HEK293 (cell line): ENCODE data around the gene HRH2.

ENCODE experiments used
- CTCF ChIA-PET: fragments of 350-600 bp; formaldehyde crosslinking; extraction: SDS; loops from one replicate; lab custom pipeline; 2021; ENCODE audit warnings: antibody characterized with exemption; lab: Yijun Ruan, JAX
- POLR2A ChIA-PET: fragments of 300-600 bp; formaldehyde crosslinking; extraction: SDS; loops from one replicate; lab custom pipeline; 2020; ENCODE audit warnings: antibody characterized with exemption, inconsistent platforms; lab: Yijun Ruan, JAX
- H3K27ac ChIP-seq: fragments of 200-500 bp; sonication (Bioruptor generic); 2 replicates; pipeline ENCODE4 v1.5.1; 2014; ENCODE audit warnings: low read depth, low read length, control low read depth, inconsistent platforms; ENCODE audit errors: extremely low read depth
- H3K36me3 ChIP-seq, 2 experiments: fragments of 200-500 bp in 1 of 2; sonication (Bioruptor generic) in 1 of 2; 1 replicate in 1 of 2; 2 replicates in 1 of 2; pipeline ENCODE4 v1.5.1; 2014 to 2017; ENCODE audit warnings: inconsistent platforms in 2 of 2, low read length in 2 of 2; ENCODE audit not compliant: control insufficient read depth in 2 of 2, insufficient read depth in 1 of 2
- H3K4me1 ChIP-seq: fragments of 200-500 bp; sonication (Bioruptor generic); 2 replicates; pipeline ENCODE4 v1.5.1; 2014; ENCODE audit warnings: mild to moderate bottlenecking, low read length, inconsistent platforms; ENCODE audit not compliant: control insufficient read depth, insufficient read depth
- H3K4me3 ChIP-seq: 2 replicates; pipeline ENCODE4 v1.5.1; 2011; ENCODE audit warnings: low read depth, mild to moderate bottlenecking, control low read depth, low read length, moderate library complexity
- H3K9me3 ChIP-seq: fragments of 200-500 bp; sonication (Bioruptor generic); 2 replicates; pipeline ENCODE4 v1.5.1; 2014; ENCODE audit warnings: low read depth, low read length, inconsistent platforms; ENCODE audit not compliant: control insufficient read depth, insufficient read depth
- GLIS2 ChIP-seq: fragments of 450-650 bp; formaldehyde crosslinking; IDR thresholded peaks from 2 replicates; pipeline ENCODE4 v1.5.1; 2016; ENCODE audit warnings: missing biosample characterization, missing genetic modification characterization
- KLF17 ChIP-seq: fragments of 450-650 bp; formaldehyde crosslinking; IDR thresholded peaks from 2 replicates; pipeline ENCODE4 v1.5.1; 2016; ENCODE audit warnings: missing biosample characterization, missing genetic modification characterization
- KLF8 ChIP-seq: fragments of 450-650 bp; formaldehyde crosslinking; IDR thresholded peaks from 2 replicates; pipeline ENCODE4 v1.5.1; 2016; ENCODE audit warnings: missing biosample characterization, missing genetic modification characterization
- PRDM4 ChIP-seq: fragments of 450-650 bp; formaldehyde crosslinking; IDR thresholded peaks from 2 replicates; pipeline ENCODE4 v1.5.1; 2017; ENCODE audit warnings: missing biosample characterization, missing genetic modification characterization
- SETDB1 ChIP-seq: IDR thresholded peaks from one replicate; pipeline ENCODE4 v1.6.1; 2017; ENCODE audit warnings: mild to moderate bottlenecking, low read length, moderate library complexity, mixed read lengths; ENCODE audit not compliant: insufficient read length
- ZNF341 ChIP-seq: fragments of 450-650 bp; formaldehyde crosslinking; IDR thresholded peaks from 2 replicates; pipeline ENCODE4; 2016; ENCODE audit warnings: low read depth, missing biosample characterization, missing genetic modification characterization
- ZNF426 ChIP-seq: fragments of 450-650 bp; formaldehyde crosslinking; IDR thresholded peaks from 2 replicates; pipeline ENCODE4 v1.5.1; 2017; ENCODE audit warnings: missing biosample characterization, missing genetic modification characterization, mild to moderate bottlenecking, inconsistent platforms, moderate library complexity
- ZNF433 ChIP-seq: fragments of 450-650 bp; formaldehyde crosslinking; IDR thresholded peaks from 2 replicates; pipeline ENCODE4 v1.5.1; 2016; ENCODE audit warnings: missing biosample characterization, missing genetic modification characterization, low read depth
- ZNF518A ChIP-seq: fragments of 450-650 bp; formaldehyde crosslinking; conservative IDR thresholded peaks from 2 replicates; pipeline ENCODE4 v1.5.1; 2016; ENCODE audit warnings: low read depth, missing biosample characterization, missing genetic modification characterization
- ZNF561 ChIP-seq: fragments of 450-650 bp; IDR thresholded peaks from 2 replicates; pipeline ENCODE4 v1.5.1; 2018; ENCODE audit warnings: missing biosample characterization, missing genetic modification characterization, borderline replicate concordance
- ZNF660 ChIP-seq: fragments of 450-650 bp; IDR thresholded peaks from 2 replicates; pipeline ENCODE4 v1.5.1; 2018; ENCODE audit warnings: missing biosample characterization, mild to moderate bottlenecking, missing genetic modification characterization
- TF ChIP-seq, protein P1 (sequence below): fragments of 450-650 bp; formaldehyde crosslinking; IDR thresholded peaks from 2 replicates; pipeline ENCODE4 v1.5.1; 2016; ENCODE audit warnings: missing biosample characterization, missing genetic modification characterization, low read depth
- TF ChIP-seq, protein P2 (sequence below): fragments of 450-650 bp; formaldehyde crosslinking; IDR thresholded peaks from 2 replicates; pipeline ENCODE4 v1.5.1; 2016; ENCODE audit warnings: missing biosample characterization, missing genetic modification characterization, borderline replicate concordance
- TF ChIP-seq, protein P3 (sequence below): fragments of 450-650 bp; formaldehyde crosslinking; IDR thresholded peaks from 2 replicates; pipeline ENCODE4 v1.5.1; 2017; ENCODE audit warnings: missing biosample characterization, missing genetic modification characterization

Gene HRH2

DNA sequence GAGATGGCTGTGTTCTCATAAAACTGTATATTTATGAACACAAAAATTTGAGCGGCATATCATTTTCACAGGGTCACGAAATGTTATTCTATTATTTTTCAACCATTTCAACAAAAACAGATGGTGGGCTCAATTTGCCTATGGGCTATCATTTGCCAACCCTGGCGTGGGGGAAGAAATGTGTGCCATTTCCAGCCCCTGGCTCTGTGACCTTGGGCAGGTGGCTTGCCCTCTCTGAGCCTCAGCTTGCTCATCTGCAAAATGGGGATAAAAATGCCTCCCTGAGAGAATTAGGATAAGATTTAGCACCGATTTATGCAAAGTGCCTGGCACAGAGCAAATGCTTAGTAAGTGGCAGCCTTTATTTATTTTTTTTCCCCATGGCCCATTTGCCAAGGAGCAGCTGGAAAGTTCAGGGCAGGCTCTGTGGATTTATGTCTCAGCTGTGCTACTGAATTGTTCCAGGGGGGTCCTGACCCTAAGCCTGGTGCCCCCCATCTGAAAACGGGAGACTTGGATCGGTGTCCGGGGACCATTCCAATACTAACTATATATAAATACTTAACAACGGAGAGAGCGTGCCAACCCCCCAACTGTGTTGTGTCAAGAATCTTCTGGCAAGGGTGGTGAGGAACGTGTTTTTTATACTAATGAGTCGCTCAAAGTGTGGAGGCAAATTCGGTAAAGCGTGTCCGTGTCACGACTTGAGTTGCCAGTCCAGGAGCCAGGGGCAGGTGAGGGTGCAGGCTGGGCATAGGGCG, 34.5 kb downstream of the HRH2 start:
- no peaks in the 10 kb centered on the region for H3K4me1 ChIP-seq
- ChIA-PET POLR2A (no interaction called here), CTCF (interaction anchor here (1.2 kb wide), 1 partner anchor 17 kb away, joined by 3 read pairs; no protein-coding TSS in a partner anchor)
- no peak overlapping the region for H3K4me3 ChIP-seq
- no peak overlapping the region for H3K27ac ChIP-seq
- no peaks in the 10 kb centered on the region for H3K9me3 ChIP-seq
- TF ChIP-seq ZNF561 (tag by site-specific recombination) (no peak), SETDB1 (no peak), KLF8 (tag by site-specific recombination) (no peak)
- H3K36me3 ChIP-seq: no peaks in the 10 kb centered on the region

GRCh38 chr5:175692996-175693710, 35.3 kb downstream of the HRH2 start:
- Histone ChIP-seq H3K9me3 (no peaks in the 10 kb centered on the region), H3K4me3 (no peak overlapping the region), H3K27ac (no peak overlapping the region), H3K36me3 (no peaks in the 10 kb centered on the region), H3K4me1 (no peaks in the 10 kb centered on the region)
- CTCF ChIA-PET: interaction anchor here (1.2 to 1.7 kb wide), 3 partner anchors 16 to 159 kb away, joined by 3 to 9 read pairs (median 6); no protein-coding TSS in a partner anchor
- POLR2A ChIA-PET: no interaction called here
- TF ChIP-seq GLIS2 (tag by site-specific recombination): no peak
- no peak for TF ChIP-seq PRDM4 (tag by site-specific recombination)
- no peak for TF ChIP-seq ZNF660
- TF ChIP-seq, protein P1, sequence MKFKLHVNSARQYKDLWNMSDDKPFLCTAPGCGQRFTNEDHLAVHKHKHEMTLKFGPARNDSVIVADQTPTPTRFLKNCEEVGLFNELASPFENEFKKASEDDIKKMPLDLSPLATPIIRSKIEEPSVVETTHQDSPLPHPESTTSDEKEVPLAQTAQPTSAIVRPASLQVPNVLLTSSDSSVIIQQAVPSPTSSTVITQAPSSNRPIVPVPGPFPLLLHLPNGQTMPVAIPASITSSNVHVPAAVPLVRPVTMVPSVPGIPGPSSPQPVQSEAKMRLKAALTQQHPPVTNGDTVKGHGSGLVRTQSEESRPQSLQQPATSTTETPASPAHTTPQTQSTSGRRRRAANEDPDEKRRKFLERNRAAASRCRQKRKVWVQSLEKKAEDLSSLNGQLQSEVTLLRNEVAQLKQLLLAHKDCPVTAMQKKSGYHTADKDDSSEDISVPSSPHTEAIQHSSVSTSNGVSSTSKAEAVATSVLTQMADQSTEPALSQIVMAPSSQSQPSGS: no peak
- no peak for TF ChIP-seq ZNF426 (tag by site-specific recombination)
- TF ChIP-seq, protein P2, sequence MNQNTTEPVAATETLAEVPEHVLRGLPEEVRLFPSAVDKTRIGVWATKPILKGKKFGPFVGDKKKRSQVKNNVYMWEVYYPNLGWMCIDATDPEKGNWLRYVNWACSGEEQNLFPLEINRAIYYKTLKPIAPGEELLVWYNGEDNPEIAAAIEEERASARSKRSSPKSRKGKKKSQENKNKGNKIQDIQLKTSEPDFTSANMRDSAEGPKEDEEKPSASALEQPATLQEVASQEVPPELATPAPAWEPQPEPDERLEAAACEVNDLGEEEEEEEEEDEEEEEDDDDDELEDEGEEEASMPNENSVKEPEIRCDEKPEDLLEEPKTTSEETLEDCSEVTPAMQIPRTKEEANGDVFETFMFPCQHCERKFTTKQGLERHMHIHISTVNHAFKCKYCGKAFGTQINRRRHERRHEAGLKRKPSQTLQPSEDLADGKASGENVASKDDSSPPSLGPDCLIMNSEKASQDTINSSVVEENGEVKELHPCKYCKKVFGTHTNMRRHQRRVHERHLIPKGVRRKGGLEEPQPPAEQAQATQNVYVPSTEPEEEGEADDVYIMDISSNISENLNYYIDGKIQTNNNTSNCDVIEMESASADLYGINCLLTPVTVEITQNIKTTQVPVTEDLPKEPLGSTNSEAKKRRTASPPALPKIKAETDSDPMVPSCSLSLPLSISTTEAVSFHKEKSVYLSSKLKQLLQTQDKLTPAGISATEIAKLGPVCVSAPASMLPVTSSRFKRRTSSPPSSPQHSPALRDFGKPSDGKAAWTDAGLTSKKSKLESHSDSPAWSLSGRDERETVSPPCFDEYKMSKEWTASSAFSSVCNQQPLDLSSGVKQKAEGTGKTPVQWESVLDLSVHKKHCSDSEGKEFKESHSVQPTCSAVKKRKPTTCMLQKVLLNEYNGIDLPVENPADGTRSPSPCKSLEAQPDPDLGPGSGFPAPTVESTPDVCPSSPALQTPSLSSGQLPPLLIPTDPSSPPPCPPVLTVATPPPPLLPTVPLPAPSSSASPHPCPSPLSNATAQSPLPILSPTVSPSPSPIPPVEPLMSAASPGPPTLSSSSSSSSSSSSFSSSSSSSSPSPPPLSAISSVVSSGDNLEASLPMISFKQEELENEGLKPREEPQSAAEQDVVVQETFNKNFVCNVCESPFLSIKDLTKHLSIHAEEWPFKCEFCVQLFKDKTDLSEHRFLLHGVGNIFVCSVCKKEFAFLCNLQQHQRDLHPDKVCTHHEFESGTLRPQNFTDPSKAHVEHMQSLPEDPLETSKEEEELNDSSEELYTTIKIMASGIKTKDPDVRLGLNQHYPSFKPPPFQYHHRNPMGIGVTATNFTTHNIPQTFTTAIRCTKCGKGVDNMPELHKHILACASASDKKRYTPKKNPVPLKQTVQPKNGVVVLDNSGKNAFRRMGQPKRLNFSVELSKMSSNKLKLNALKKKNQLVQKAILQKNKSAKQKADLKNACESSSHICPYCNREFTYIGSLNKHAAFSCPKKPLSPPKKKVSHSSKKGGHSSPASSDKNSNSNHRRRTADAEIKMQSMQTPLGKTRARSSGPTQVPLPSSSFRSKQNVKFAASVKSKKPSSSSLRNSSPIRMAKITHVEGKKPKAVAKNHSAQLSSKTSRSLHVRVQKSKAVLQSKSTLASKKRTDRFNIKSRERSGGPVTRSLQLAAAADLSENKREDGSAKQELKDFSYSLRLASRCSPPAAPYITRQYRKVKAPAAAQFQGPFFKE (tag by site-specific recombination): no peak
- no peak for TF ChIP-seq KLF17
- TF ChIP-seq ZNF433 (tag by site-specific recombination): no peak
- TF ChIP-seq ZNF341 (tag by site-specific recombination): no peak
- no peak for TF ChIP-seq ZNF518A
- TF ChIP-seq, protein P3, sequence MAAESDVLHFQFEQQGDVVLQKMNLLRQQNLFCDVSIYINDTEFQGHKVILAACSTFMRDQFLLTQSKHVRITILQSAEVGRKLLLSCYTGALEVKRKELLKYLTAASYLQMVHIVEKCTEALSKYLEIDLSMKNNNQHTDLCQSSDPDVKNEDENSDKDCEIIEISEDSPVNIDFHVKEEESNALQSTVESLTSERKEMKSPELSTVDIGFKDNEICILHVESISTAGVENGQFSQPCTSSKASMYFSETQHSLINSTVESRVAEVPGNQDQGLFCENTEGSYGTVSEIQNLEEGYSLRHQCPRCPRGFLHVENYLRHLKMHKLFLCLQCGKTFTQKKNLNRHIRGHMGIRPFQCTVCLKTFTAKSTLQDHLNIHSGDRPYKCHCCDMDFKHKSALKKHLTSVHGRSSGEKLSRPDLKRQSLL (tag by site-specific recombination): no peak
